Liver (tissue), 9 donors: ENCODE data around the gene STRIP2. TPM values are rescaled to one million over a fixed set of nuclear protein-coding genes. Genes with fewer than 3 reads are reported as not detected.

ENCODE experiments used
- DNase-seq: peaks from one replicate; pipeline ENCODE4 v3.0.0-alpha.2; 2017; ENCODE audit warnings: low spot score
- H3K27ac ChIP-seq, 2 donors: one replicate each; pipeline ENCODE4 v1.7.0; 2013; ENCODE audit warnings: inconsistent platforms in 2 of 2, low read length in 2 of 2, control low read depth in 1 of 2, low read depth in 1 of 2, mild to moderate bottlenecking in 1 of 2
- H3K27me3 ChIP-seq, 4 donors: one replicate each; pipeline versions ENCODE4 v1.6.1 to v1.7.0; 2013; ENCODE audit warnings: low read length in 3 of 4, inconsistent platforms in 1 of 4, mild to moderate bottlenecking in 1 of 4, moderate library complexity in 1 of 4; ENCODE audit not compliant: control insufficient read depth in 4 of 4, insufficient read depth in 4 of 4
- H3K36me3 ChIP-seq, 4 donors: one replicate each; pipeline versions ENCODE4 v1.6.1 to v1.7.0; 2013; ENCODE audit warnings: low read length in 3 of 4, mild to moderate bottlenecking in 3 of 4, low read depth in 1 of 4, moderate library complexity in 1 of 4; ENCODE audit not compliant: control insufficient read depth in 4 of 4, insufficient read depth in 3 of 4
- H3K4me1 ChIP-seq, 4 donors: one replicate each; pipeline versions ENCODE4 v1.6.1 to v1.7.0; 2013; ENCODE audit warnings: low read length in 3 of 4, mild to moderate bottlenecking in 3 of 4, moderate library complexity in 1 of 4; ENCODE audit not compliant: control insufficient read depth in 4 of 4, insufficient read depth in 4 of 4
- H3K4me3 ChIP-seq, 3 donors: one replicate each; pipeline versions ENCODE4 v1.6.1 to v1.7.0; 2013; ENCODE audit warnings: low read length in 3 of 3, control low read depth in 1 of 3, low read depth in 1 of 3, mild to moderate bottlenecking in 1 of 3
- H3K9ac ChIP-seq, 2 donors: one replicate each; pipeline ENCODE4 v1.7.0; 2013; ENCODE audit warnings: low read length in 2 of 2, mild to moderate bottlenecking in 2 of 2, moderate library complexity in 2 of 2, control low read depth in 1 of 2, low read depth in 1 of 2
- H3K9me3 ChIP-seq, 4 donors: one replicate each; pipeline versions ENCODE4 v1.6.1 to v1.7.0; 2013; ENCODE audit warnings: low read length in 3 of 4; ENCODE audit not compliant: control insufficient read depth in 4 of 4
- EGR1 ChIP-seq, 2 donors: IDR thresholded peaks; 2 replicates each; pipeline ENCODE4 v1.6.1; 2016 to 2018; ENCODE audit warnings: antibody characterized with exemption in 2 of 2, low read depth in 2 of 2
- FOXA1 ChIP-seq: IDR thresholded peaks from 2 replicates; pipeline ENCODE4 v1.6.1; 2016; ENCODE audit warnings: antibody characterized with exemption
- FOXA2 ChIP-seq: IDR thresholded peaks from 2 replicates; pipeline ENCODE4 v1.6.1; 2016; ENCODE audit warnings: antibody characterized with exemption
- GABPA ChIP-seq, 2 donors: IDR thresholded peaks in 1 of 2; conservative IDR thresholded peaks in 1 of 2; 2 replicates each; pipeline ENCODE4 v1.6.1; 2016; ENCODE audit warnings: antibody characterized with exemption in 2 of 2, mild to moderate bottlenecking in 1 of 2, moderate library complexity in 1 of 2
- HNF4A ChIP-seq, 2 donors: conservative IDR thresholded peaks; 2 replicates each; pipeline ENCODE4 v1.6.1; 2016; ENCODE audit warnings: antibody characterized with exemption in 2 of 2, mild to moderate bottlenecking in 2 of 2
- HNF4G ChIP-seq: IDR thresholded peaks from 2 replicates; pipeline ENCODE4 v1.6.1; 2016; ENCODE audit warnings: antibody characterized with exemption
- JUND ChIP-seq, 2 donors: IDR thresholded peaks; 2 replicates each; pipeline ENCODE4 v1.6.1; 2016; ENCODE audit warnings: antibody characterized with exemption in 2 of 2
- NR2F2 ChIP-seq: IDR thresholded peaks from 2 replicates; pipeline ENCODE4 v1.6.1; 2016; ENCODE audit warnings: antibody characterized with exemption
- RAD21 ChIP-seq, 2 donors: IDR thresholded peaks; 2 replicates each; pipeline ENCODE4 v1.6.1; 2016; ENCODE audit warnings: antibody characterized with exemption in 2 of 2, mild to moderate bottlenecking in 2 of 2
- RXRA ChIP-seq, 2 donors: IDR thresholded peaks; 2 replicates each; pipeline ENCODE4 v1.6.1; 2017 to 2018; ENCODE audit warnings: antibody characterized with exemption in 2 of 2, mild to moderate bottlenecking in 1 of 2
- SP1 ChIP-seq: IDR thresholded peaks from 2 replicates; pipeline ENCODE4 v1.6.1; 2018; ENCODE audit warnings: antibody characterized with exemption, mild to moderate bottlenecking
- TAF1 ChIP-seq: conservative IDR thresholded peaks from 2 replicates; pipeline ENCODE4 v1.6.1; 2016; ENCODE audit warnings: antibody characterized with exemption, mild to moderate bottlenecking
- YY1 ChIP-seq: IDR thresholded peaks from 2 replicates; pipeline ENCODE4 v1.6.1; 2016; ENCODE audit warnings: antibody characterized with exemption, mild to moderate bottlenecking
- WGBS: extraction: QIAGEN DNeasy Blood & Tissue Kit; methylation state at CpG from one replicate; pipeline ENCODE4 v1.1.7; 2013; 5-methylcytosine and 5-hydroxymethylcytosine counted together
- polyA plus RNA-seq, 2 donors: library from polyadenylated mRNA; stranded (reverse) in 1 of 2; unstranded in 1 of 2; fragments of 200-250 nt in 1 of 2; fragments of >200 nt in 1 of 2; fragmentation: Nextera tagmentation in 1 of 2; extraction: Ambion mirVana in 1 of 2; gene quantifications; one replicate each; pipeline versions ENCODE4 v1.2.1 to v1.2.3, GENCODE V29; 2013 to 2015
- total RNA-seq, 2 donors: library from RNA; depleted of rRNA; stranded (reverse); fragments of >200 nt; gene quantifications; one replicate each; pipeline ENCODE4 v1.2.3, GENCODE V29; 2014
- TF ChIP-seq, protein P1 (sequence below): IDR thresholded peaks from 2 replicates; pipeline ENCODE4 v1.6.1; 2016; ENCODE audit warnings: antibody characterized with exemption, mild to moderate bottlenecking
- TF ChIP-seq, protein P2 (sequence below): IDR thresholded peaks from 2 replicates; pipeline ENCODE4 v1.6.1; 2016; ENCODE audit warnings: antibody characterized with exemption
- donor health status: healthy.
- donor health status: healthy.
- donor health status: healthy.
- donor health status: healthy.
- donor health status: healthy.

STRIP2 gene
- total and polyA plus RNA-seq, 4 donors: 0.18 to 4.8 (median 0.35) TPM

DNA sequence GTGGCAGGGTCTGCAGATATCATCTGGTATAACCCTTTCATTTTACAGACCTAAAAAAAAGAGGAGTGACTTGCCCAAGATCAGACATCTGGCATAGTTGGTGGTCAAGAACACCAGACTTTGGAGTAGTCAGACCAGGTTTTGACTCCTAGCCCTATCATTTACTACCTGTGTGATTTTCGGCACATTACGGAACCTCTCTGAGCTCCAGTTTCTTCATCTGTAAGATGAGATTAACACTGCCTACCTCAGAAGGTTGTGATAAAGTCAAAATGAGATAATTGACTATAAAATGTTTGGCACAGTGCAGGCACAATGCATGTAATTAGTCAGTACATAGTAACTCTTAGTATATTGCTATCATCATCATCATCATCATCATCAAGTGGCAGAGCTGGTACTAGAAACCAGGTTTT lies 1.2 kb downstream of the STRIP2 start (continued):
- TF ChIP-seq, protein P1, sequence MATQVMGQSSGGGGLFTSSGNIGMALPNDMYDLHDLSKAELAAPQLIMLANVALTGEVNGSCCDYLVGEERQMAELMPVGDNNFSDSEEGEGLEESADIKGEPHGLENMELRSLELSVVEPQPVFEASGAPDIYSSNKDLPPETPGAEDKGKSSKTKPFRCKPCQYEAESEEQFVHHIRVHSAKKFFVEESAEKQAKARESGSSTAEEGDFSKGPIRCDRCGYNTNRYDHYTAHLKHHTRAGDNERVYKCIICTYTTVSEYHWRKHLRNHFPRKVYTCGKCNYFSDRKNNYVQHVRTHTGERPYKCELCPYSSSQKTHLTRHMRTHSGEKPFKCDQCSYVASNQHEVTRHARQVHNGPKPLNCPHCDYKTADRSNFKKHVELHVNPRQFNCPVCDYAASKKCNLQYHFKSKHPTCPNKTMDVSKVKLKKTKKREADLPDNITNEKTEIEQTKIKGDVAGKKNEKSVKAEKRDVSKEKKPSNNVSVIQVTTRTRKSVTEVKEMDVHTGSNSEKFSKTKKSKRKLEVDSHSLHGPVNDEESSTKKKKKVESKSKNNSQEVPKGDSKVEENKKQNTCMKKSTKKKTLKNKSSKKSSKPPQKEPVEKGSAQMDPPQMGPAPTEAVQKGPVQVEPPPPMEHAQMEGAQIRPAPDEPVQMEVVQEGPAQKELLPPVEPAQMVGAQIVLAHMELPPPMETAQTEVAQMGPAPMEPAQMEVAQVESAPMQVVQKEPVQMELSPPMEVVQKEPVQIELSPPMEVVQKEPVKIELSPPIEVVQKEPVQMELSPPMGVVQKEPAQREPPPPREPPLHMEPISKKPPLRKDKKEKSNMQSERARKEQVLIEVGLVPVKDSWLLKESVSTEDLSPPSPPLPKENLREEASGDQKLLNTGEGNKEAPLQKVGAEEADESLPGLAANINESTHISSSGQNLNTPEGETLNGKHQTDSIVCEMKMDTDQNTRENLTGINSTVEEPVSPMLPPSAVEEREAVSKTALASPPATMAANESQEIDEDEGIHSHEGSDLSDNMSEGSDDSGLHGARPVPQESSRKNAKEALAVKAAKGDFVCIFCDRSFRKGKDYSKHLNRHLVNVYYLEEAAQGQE: no peak
- TF ChIP-seq HNF4A (conservative IDR thresholded peaks at IDR 0.05): no peak
- no peak for TF ChIP-seq HNF4G
- no peak for TF ChIP-seq RAD21 (IDR thresholded peaks at IDR 0.05)
- no peak for TF ChIP-seq FOXA2
- no peak for TF ChIP-seq NR2F2
- TF ChIP-seq RXRA (IDR thresholded peaks at IDR 0.05): no peak
- TF ChIP-seq YY1: no peak
- TF ChIP-seq EGR1 (IDR thresholded peaks at IDR 0.05; ENCODE audit: low read depth in 2 of 2): no peak

DNA sequence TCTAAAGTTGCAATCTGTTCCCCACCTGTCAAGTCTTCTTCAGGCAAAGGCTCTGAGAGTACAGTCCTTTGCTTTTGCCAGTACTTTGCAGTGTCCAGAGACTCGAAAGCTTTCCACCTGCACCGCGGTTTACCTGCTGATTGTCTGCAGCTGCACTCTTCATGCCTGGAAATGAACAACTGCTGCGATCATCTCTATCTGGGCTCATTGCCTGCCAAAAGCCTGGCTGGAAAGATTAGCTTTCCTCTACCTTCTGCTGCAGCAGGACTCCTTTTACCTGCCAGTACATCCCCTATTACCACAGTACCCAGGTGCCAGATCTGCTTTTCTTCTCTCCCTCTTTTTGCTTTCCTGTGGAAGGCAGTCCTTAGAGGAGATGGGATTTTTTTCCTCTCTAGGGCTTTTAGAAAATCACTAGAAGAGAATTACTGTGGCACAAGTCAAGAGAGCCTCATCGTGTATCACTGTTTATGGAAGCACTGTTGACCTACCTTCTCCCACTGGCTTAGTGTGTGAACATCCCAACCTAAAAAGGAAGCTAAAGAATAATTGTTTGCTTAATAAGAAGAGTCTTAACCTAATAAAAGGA lies 2.2 kb downstream of the STRIP2 start:
- Histone ChIP-seq H3K9me3 (no peaks in the 10 kb centered on the region), H3K27me3 (no peaks in the 10 kb centered on the region), H3K27ac (no peak overlapping the region), H3K4me3 (no peak overlapping the region), H3K9ac (no peak overlapping the region), H3K36me3 (no peaks in the 10 kb centered on the region), H3K4me1 (peaks cover 3 to 14% (median 12%) of the 10 kb centered on the region in 4 donors)
- TF ChIP-seq TAF1: no peak
- TF ChIP-seq, protein P2, sequence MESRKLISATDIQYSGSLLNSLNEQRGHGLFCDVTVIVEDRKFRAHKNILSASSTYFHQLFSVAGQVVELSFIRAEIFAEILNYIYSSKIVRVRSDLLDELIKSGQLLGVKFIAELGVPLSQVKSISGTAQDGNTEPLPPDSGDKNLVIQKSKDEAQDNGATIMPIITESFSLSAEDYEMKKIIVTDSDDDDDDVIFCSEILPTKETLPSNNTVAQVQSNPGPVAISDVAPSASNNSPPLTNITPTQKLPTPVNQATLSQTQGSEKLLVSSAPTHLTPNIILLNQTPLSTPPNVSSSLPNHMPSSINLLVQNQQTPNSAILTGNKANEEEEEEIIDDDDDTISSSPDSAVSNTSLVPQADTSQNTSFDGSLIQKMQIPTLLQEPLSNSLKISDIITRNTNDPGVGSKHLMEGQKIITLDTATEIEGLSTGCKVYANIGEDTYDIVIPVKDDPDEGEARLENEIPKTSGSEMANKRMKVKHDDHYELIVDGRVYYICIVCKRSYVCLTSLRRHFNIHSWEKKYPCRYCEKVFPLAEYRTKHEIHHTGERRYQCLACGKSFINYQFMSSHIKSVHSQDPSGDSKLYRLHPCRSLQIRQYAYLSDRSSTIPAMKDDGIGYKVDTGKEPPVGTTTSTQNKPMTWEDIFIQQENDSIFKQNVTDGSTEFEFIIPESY: no peak
- TF ChIP-seq GABPA (IDR thresholded peaks at IDR 0.05 in 1 of 2, conservative IDR thresholded peaks at IDR 0.05 in 1 of 2): no peak
- TF ChIP-seq FOXA1: no peak
- TF ChIP-seq SP1: no peak
- no peak for TF ChIP-seq JUND (IDR thresholded peaks at IDR 0.05)
- TF ChIP-seq RXRA (IDR thresholded peaks at IDR 0.05): no peak
- TF ChIP-seq HNF4G: no peak
- TF ChIP-seq, protein P1: no peak
- TF ChIP-seq EGR1 (IDR thresholded peaks at IDR 0.05; ENCODE audit: low read depth in 2 of 2): no peak
- DNase-seq: no peak
- 93% methylated on average over 5 of the region's 5 CpGs for WGBS
